ENCODE results near the gene GPHN.

DNA sequence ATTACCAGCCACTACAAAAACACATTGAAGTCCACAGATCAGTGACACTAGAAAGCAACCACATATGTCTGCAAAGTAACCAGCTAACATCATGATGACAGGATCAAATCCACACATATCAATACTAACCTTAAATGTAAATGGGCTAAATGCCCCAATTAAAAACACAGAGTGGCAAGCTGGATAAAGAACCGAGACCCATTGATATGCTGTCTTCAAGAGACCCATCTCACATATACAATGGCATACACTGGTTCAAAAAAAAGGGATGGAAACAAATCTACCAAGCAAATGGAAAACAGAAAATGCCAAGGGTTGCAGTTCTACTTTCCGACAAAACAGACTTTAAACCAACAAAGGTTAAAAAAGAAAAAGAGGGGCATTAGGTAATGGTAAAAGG, 307.7 kb downstream of the GPHN start:
- TF ChIP-seq, protein P1, sequence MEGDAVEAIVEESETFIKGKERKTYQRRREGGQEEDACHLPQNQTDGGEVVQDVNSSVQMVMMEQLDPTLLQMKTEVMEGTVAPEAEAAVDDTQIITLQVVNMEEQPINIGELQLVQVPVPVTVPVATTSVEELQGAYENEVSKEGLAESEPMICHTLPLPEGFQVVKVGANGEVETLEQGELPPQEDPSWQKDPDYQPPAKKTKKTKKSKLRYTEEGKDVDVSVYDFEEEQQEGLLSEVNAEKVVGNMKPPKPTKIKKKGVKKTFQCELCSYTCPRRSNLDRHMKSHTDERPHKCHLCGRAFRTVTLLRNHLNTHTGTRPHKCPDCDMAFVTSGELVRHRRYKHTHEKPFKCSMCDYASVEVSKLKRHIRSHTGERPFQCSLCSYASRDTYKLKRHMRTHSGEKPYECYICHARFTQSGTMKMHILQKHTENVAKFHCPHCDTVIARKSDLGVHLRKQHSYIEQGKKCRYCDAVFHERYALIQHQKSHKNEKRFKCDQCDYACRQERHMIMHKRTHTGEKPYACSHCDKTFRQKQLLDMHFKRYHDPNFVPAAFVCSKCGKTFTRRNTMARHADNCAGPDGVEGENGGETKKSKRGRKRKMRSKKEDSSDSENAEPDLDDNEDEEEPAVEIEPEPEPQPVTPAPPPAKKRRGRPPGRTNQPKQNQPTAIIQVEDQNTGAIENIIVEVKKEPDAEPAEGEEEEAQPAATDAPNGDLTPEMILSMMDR (IDR thresholded peaks at IDR 0.05), result no peak
- no peak for TF ChIP-seq POLR2A (IDR thresholded peaks at IDR 0.05)
- TF ChIP-seq POLR2AphosphoS5 (IDR thresholded peaks at IDR 0.05), result no peak

All from prostate gland (tissue), 2 donors.